SU-DHL-6 (cell line): Measurements from ENCODE around the gene PARP14.

ENCODE experiments used
- CTCF ChIP-seq: fragments of 200-600 bp; sonication (generic); IDR thresholded peaks from one replicate; pipeline ENCODE4 v1.5.1; 2017; ENCODE audit warnings: antibody characterized with exemption, mild to moderate bottlenecking, low read length, moderate library complexity; ENCODE audit not compliant: insufficient read depth, poor library complexity, severe bottlenecking
- EZH2phosphoT487 ChIP-seq: fragments of 200-600 bp; sonication (generic), shearing (Covaris generic); conservative IDR thresholded peaks from 2 replicates; pipeline ENCODE4 v1.6.1; 2018; ENCODE audit warnings: mild to moderate bottlenecking, antibody characterized with exemption, low read length, moderate library complexity, mixed read lengths

- no peak for TF ChIP-seq CTCF
- TF ChIP-seq EZH2phosphoT487, result no peak
Measured at GRCh38 chr3:122743581-122744120, 63.0 kb downstream of the PARP14 start.
